Loucy (cell line): Measurements from ENCODE around the gene HOXA9.

Source experiments
- H2AFZ ChIP-seq: fragments of 200-600 bp; sonication (generic); 2 replicates; pipeline ENCODE4 v1.6.0; 2016; ENCODE audit warnings: antibody characterized with exemption, mild to moderate bottlenecking, low read length, moderate library complexity
- H3F3A ChIP-seq: fragments of 200-600 bp; 2 replicates; pipeline ENCODE4 v1.6.0; 2016; ENCODE audit warnings: antibody characterized with exemption, low read depth, mild to moderate bottlenecking
- H3K27me3 ChIP-seq: fragments of 200-600 bp; sonication (generic); 2 replicates; pipeline ENCODE4 v1.6.1; 2014; ENCODE audit warnings: low read length, mild to moderate bottlenecking; ENCODE audit not compliant: insufficient read depth, poor library complexity, severe bottlenecking
- H3K36me3 ChIP-seq: fragments of 200-600 bp; sonication (generic); 2 replicates; pipeline ENCODE4 v1.6.1; 2016; ENCODE audit warnings: low read length; ENCODE audit not compliant: insufficient read depth
- H3K4me1 ChIP-seq: fragments of 200-600 bp; sonication (generic); 2 replicates; pipeline ENCODE4 v1.5.1; 2014; ENCODE audit warnings: low read length, mild to moderate bottlenecking; ENCODE audit not compliant: insufficient read depth, poor library complexity, severe bottlenecking
- H3K4me2 ChIP-seq: fragments of 200-600 bp; sonication (generic); 2 replicates; pipeline ENCODE4 v1.6.0; 2014; ENCODE audit warnings: antibody characterized with exemption, low read length, low read depth, mild to moderate bottlenecking; ENCODE audit not compliant: poor library complexity, severe bottlenecking
- H3K4me3 ChIP-seq: fragments of 200-600 bp; sonication (generic); 2 replicates; pipeline ENCODE4 v1.5.1; 2014; ENCODE audit warnings: low read length, mild to moderate bottlenecking, mixed read lengths; ENCODE audit not compliant: poor library complexity, severe bottlenecking
- H3K79me2 ChIP-seq: fragments of 200-600 bp; sonication (generic); 2 replicates; pipeline ENCODE4 v1.6.1; 2014; ENCODE audit warnings: low read length; ENCODE audit not compliant: insufficient read depth
- H3K9ac ChIP-seq: fragments of 200-600 bp; sonication (generic); 2 replicates; pipeline ENCODE4 v1.6.0; 2014; ENCODE audit warnings: mild to moderate bottlenecking, low read depth, low read length, moderate library complexity; ENCODE audit not compliant: poor library complexity, severe bottlenecking
- H3K9me2 ChIP-seq: fragments of 200-600 bp; sonication (generic); replicated peaks from 2 replicates; pipeline ENCODE4 v1.6.1; 2016; ENCODE audit warnings: low read depth, low read length, mixed read lengths
- H3K9me3 ChIP-seq: fragments of 200-600 bp; sonication (generic); 2 replicates; pipeline ENCODE4 v1.6.1; 2014; ENCODE audit warnings: mild to moderate bottlenecking, antibody characterized with exemption, low read length, low read depth; ENCODE audit not compliant: insufficient read depth
- H4K20me1 ChIP-seq: fragments of 200-600 bp; sonication (generic); 2 replicates; pipeline ENCODE4 v1.6.0; 2014; ENCODE audit warnings: antibody characterized with exemption, low read length, mild to moderate bottlenecking; ENCODE audit not compliant: insufficient read depth, poor library complexity, severe bottlenecking
- EZH2phosphoT487 ChIP-seq: fragments of 200-600 bp; IDR thresholded peaks from 2 replicates; pipeline ENCODE4 v1.6.1; 2018; ENCODE audit warnings: antibody characterized with exemption, mild to moderate bottlenecking, moderate library complexity, borderline replicate concordance
- TF ChIP-seq, protein P1 (sequence below): fragments of 200-600 bp; sonication (generic); conservative IDR thresholded peaks from 2 replicates; pipeline ENCODE4 v1.5.1; 2014; ENCODE audit warnings: mild to moderate bottlenecking, antibody characterized with exemption, low read length

HOXA9 gene

DNA sequence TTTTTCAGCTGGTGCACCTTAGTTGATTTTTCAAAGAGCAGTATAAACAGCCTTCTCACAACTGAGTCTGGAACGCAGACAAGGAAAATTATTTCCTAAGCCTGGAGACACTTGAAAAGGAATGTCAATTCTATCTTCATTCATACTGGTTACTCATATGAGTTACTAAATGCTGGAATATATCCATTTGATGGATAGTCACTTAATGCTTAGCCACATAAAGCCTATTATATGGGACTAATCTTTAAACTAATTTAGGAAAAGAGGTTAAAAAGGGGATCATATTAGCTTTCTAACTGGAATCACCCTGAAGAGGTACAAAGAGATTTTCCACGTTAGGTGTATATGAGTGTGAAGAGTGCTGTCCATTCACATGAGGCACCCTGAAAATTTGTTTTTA lies 33.1 kb downstream of the HOXA9 start:
- Histone ChIP-seq H3K79me2 (peaks cover 98% of the 10 kb centered on the region), H3K4me1 (peaks cover 43% of the 10 kb centered on the region), H3K4me2 (no peak overlapping the region), H3K36me3 (peaks cover 57% of the 10 kb centered on the region), H3K9ac (no peak overlapping the region), H2AFZ (no peak overlapping the region), H3F3A (no peaks in the 10 kb centered on the region), H3K4me3 (no peak overlapping the region), H4K20me1 (peaks cover 90% of the 10 kb centered on the region), H3K27me3 (no peaks in the 10 kb centered on the region), H3K9me3 (no peaks in the 10 kb centered on the region), H3K9me2 (no peaks in the 10 kb centered on the region)
- TF ChIP-seq, protein P1, sequence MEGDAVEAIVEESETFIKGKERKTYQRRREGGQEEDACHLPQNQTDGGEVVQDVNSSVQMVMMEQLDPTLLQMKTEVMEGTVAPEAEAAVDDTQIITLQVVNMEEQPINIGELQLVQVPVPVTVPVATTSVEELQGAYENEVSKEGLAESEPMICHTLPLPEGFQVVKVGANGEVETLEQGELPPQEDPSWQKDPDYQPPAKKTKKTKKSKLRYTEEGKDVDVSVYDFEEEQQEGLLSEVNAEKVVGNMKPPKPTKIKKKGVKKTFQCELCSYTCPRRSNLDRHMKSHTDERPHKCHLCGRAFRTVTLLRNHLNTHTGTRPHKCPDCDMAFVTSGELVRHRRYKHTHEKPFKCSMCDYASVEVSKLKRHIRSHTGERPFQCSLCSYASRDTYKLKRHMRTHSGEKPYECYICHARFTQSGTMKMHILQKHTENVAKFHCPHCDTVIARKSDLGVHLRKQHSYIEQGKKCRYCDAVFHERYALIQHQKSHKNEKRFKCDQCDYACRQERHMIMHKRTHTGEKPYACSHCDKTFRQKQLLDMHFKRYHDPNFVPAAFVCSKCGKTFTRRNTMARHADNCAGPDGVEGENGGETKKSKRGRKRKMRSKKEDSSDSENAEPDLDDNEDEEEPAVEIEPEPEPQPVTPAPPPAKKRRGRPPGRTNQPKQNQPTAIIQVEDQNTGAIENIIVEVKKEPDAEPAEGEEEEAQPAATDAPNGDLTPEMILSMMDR = no peak
- no peak for TF ChIP-seq EZH2phosphoT487

DNA sequence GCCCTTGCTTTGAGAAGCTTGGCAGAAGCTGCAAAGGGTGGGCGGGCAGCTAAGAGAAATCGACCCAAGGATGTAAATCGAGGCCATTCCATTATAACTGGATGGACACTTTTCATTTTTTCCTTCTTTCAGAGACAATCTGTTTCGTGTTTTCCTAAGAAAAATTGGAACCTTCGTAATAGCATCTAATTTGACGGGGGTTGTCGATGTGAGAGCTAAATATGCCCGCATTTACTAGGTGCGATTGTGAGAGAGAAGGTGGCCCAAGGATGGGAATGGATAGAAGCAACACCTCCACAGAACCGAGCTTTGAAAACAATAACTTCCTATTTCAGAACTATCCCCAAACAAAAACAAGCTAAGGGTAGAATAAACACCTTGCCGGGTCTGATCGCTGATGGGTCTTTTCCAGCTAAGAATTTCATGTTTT lies 33.9 kb downstream of the HOXA9 start:
- no peak overlapping the region for H3K4me2 ChIP-seq
- H3K36me3 ChIP-seq = peaks cover 63% of the 10 kb centered on the region
- TF ChIP-seq, protein P1 = no peak
- TF ChIP-seq EZH2phosphoT487 = no peak
- no peak overlapping the region for H3K9ac ChIP-seq
- H3K79me2 ChIP-seq = peaks cover 98% of the 10 kb centered on the region
- no peaks in the 10 kb centered on the region for H3K9me3 ChIP-seq
- H3K27me3 ChIP-seq = no peaks in the 10 kb centered on the region
- H4K20me1 ChIP-seq = peaks cover 90% of the 10 kb centered on the region
- peaks cover 35% of the 10 kb centered on the region for H3K4me1 ChIP-seq
- H3K9me2 ChIP-seq = no peaks in the 10 kb centered on the region
- H3K4me3 ChIP-seq = no peak overlapping the region
- no peak overlapping the region for H2AFZ ChIP-seq
- no peaks in the 10 kb centered on the region for H3F3A ChIP-seq

DNA sequence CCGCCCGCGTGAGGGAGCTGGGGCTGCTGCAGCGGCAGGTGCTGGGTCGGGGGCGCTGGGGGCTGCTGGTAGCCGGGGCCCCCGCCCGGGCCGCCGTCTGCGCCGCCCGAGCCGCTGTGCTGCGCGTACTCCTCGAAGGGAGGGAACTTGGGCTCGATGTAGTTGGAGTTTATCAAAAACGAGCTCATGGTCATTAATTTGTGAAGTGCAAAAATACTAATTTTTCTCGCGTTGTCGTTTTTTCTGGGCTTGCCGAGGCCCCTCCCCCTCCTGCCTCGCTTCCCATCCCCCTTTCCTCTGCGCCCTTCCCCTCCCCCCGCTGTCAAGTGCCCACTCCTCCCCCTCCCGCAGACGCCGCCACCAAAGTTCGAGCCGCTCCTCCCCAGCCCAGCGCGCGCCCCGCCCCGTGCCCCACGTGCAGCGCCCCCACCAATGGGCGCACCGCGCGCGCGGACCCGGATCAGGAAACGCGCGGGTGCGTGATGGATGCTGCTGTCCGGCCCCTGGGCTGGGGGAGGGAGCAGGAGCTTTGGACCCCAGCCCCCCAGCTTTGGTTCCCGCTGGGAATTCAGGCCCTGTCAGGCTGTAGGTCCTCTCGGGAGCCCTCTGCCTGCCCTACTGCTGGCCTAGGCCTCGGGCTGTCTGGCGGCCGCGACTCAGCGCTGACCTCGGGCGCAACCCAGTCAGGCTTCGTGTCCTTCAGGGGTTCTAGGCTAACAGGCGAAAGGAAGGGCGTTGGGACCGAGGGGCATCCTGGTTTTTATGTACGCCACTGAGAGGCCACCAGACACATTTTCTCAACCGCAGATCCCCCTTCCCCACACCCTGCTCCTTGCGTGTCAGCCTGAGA lies 34.6 kb downstream of the HOXA9 start, which contains the start of gene HOXA4:
HOXA4 (minus strand) TSS at position 218 of the 850 bp plus-strand sequence; CDS start at position 194, 24 bp downstream.
- no peak within 1 kb of the TSS for H3K4me2 ChIP-seq
- no peak within 1 kb of the TSS for H2AFZ ChIP-seq
- H4K20me1 ChIP-seq = peaks cover 90% of the 10 kb centered on the region
- no peaks in the 10 kb centered on the region for H3F3A ChIP-seq
- H3K27me3 ChIP-seq = no peaks in the 10 kb centered on the region
- H3K9ac ChIP-seq = no peak within 1 kb of the TSS
- H3K4me3 ChIP-seq = no peak within 1 kb of the TSS
- H3K4me1 ChIP-seq = peaks cover 29% of the 10 kb centered on the region
- peaks cover 98% of the 10 kb centered on the region for H3K79me2 ChIP-seq
- no peaks in the 10 kb centered on the region for H3K9me3 ChIP-seq
- no peaks in the 10 kb centered on the region for H3K9me2 ChIP-seq
- H3K36me3 ChIP-seq = peaks cover 69% of the 10 kb centered on the region
- TF ChIP-seq, protein P1 = no peak
- no peak for TF ChIP-seq EZH2phosphoT487
